ENCODE results near the gene GTPBP4.

DNA sequence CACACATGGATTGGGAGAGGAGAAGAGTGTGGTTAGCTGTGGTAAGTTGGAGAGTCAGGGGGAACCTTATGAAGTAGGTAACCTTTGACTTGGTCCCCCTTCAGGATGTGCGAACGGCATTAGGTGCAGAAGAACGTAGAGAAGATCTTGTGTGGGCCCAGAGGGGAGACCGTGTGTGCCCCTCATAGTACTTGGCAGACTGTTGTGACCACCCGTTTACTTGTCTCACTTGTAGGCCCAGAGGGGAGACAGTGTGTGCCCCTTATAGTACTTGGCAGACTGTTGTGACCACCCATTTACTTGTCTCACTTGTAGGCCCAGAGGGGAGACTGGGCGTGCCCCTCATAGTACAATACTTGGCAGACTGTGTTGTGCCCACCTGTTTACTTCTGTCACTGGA is 2.6 kb downstream of the GTPBP4 start:
- TF ChIP-seq, protein P1, sequence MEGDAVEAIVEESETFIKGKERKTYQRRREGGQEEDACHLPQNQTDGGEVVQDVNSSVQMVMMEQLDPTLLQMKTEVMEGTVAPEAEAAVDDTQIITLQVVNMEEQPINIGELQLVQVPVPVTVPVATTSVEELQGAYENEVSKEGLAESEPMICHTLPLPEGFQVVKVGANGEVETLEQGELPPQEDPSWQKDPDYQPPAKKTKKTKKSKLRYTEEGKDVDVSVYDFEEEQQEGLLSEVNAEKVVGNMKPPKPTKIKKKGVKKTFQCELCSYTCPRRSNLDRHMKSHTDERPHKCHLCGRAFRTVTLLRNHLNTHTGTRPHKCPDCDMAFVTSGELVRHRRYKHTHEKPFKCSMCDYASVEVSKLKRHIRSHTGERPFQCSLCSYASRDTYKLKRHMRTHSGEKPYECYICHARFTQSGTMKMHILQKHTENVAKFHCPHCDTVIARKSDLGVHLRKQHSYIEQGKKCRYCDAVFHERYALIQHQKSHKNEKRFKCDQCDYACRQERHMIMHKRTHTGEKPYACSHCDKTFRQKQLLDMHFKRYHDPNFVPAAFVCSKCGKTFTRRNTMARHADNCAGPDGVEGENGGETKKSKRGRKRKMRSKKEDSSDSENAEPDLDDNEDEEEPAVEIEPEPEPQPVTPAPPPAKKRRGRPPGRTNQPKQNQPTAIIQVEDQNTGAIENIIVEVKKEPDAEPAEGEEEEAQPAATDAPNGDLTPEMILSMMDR (conservative IDR thresholded peaks at IDR 0.05 in 1 of 2, IDR thresholded peaks at IDR 0.05 in 1 of 2; ENCODE audit: low read depth in 1 of 2, low read length in 2 of 2) = no peak
- no peak for TF ChIP-seq EZH2 (IDR thresholded peaks at IDR 0.05; ENCODE audit: low read length, missing control alignments)
